ENCODE results near the gene CHML.

Gene CHML

DNA sequence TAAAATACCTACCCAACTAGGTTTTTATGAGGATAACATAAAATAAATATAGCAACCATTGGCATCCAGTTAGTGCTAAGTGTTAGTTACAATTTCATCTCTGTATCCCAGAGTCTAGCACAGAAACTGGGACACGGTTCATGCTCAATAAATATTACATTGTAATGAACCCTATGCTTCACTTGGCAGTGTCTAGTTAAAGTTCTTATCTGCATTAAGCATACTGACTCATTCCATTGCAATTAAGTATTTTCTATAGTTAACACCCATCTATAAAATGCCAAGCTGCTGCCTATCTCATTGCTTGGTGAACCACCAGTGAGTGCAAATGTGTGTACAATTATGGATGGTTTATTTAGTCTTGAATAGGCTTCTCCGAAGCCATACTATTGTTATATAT, 15.2 kb downstream of the CHML start:
- Histone ChIP-seq H3K9me3 (ENCODE audit: low read depth, low read length) (no peaks in the 10 kb centered on the region), H3K4me3 (no peak overlapping the region), H3K27ac (no peak overlapping the region), H3K9ac (ENCODE audit: insufficient read length) (no peak overlapping the region), H3K36me3 (ENCODE audit: insufficient read depth, low read length) (peaks cover 13% of the 10 kb centered on the region; the same call in 1 of the 2 replicates)
- DNase-seq (ENCODE audit: low read depth, low spot score), result no peak
- TF ChIP-seq FOXP2 (optimal IDR thresholded peaks at IDR 0.05; ENCODE audit: control extremely low read depth, extremely low read length, insufficient read depth), result no peak
- TF ChIP-seq EZH2 (IDR thresholded peaks at IDR 0.05), result no peak
- no peak for TF ChIP-seq POLR2AphosphoS5 (IDR thresholded peaks at IDR 0.05; ENCODE audit: borderline replicate concordance, low read depth, low read length)

DNA sequence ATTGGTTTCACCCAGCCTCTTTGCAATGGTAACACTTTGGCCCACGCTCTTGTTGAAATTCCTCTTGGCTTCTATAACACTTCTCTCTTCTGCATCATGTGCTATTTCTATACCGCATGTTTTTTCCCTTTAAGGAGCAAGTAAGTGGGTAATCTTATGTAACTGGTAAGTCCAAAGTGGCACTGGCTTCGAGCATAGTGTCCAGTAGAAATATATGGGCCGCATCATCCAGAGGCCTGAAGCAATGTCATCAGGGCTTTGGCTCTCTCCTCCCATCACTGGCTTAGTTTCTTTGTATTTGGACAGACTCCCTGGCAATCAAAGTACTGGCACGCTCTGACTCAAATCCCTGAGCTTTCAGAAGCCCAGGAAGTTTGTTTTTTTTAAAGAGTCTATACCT, 17.5 kb downstream of the CHML start:
- TF ChIP-seq FOXP2 (optimal IDR thresholded peaks at IDR 0.05; ENCODE audit: control extremely low read depth, extremely low read length, insufficient read depth) (no peak), EZH2 (IDR thresholded peaks at IDR 0.05) (no peak), POLR2AphosphoS5 (IDR thresholded peaks at IDR 0.05; ENCODE audit: borderline replicate concordance, low read depth, low read length) (no peak)
- H3K4me3 ChIP-seq, result no peak overlapping the region

DNA sequence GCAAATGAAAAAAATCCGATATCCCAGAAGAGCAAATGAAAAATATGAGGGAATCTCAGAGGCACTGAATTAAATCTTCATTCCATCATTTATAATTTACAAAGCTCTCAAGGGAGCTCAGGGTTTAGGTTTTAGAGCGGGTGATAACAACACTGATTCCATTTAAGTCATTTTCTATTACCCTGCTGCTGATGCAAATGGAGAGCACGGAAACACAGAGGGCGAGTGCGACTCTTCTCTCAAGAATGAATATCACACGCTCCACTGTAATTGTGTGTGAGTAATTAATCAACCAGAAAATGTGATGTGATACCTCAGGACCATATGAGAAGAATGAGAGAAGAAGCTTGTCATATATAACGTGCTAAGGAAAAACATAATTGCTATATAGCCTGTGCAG, 22.7 kb downstream of the CHML start:
- no peak overlapping the region for H3K9ac ChIP-seq (ENCODE audit: insufficient read length)
- peaks cover 4% of the 10 kb centered on the region; the same call in 1 of the 2 replicates for H3K36me3 ChIP-seq (ENCODE audit: insufficient read depth, low read length)
- TF ChIP-seq POLR2AphosphoS5 (IDR thresholded peaks at IDR 0.05; ENCODE audit: borderline replicate concordance, low read depth, low read length) (no peak), EZH2 (IDR thresholded peaks at IDR 0.05) (no peak), FOXP2 (optimal IDR thresholded peaks at IDR 0.05; ENCODE audit: control extremely low read depth, extremely low read length, insufficient read depth) (no peak)
- H3K9me3 ChIP-seq (ENCODE audit: low read depth, low read length), result no peaks in the 10 kb centered on the region
- no peak for DNase-seq (ENCODE audit: low read depth, low spot score)
- no peak overlapping the region for H3K4me3 ChIP-seq
- H3K27ac ChIP-seq, result no peak overlapping the region

More for the DNA sequence above, 17.5 kb downstream of the CHML start:
- DNase-seq (ENCODE audit: low read depth, low spot score), result no peak
- Histone ChIP-seq H3K9ac (ENCODE audit: insufficient read length) (no peak overlapping the region), H3K27ac (no peak overlapping the region), H3K36me3 (ENCODE audit: insufficient read depth, low read length) (peaks cover 6% of the 10 kb centered on the region; the same call in 1 of the 2 replicates), H3K9me3 (ENCODE audit: low read depth, low read length) (no peaks in the 10 kb centered on the region)

DNA sequence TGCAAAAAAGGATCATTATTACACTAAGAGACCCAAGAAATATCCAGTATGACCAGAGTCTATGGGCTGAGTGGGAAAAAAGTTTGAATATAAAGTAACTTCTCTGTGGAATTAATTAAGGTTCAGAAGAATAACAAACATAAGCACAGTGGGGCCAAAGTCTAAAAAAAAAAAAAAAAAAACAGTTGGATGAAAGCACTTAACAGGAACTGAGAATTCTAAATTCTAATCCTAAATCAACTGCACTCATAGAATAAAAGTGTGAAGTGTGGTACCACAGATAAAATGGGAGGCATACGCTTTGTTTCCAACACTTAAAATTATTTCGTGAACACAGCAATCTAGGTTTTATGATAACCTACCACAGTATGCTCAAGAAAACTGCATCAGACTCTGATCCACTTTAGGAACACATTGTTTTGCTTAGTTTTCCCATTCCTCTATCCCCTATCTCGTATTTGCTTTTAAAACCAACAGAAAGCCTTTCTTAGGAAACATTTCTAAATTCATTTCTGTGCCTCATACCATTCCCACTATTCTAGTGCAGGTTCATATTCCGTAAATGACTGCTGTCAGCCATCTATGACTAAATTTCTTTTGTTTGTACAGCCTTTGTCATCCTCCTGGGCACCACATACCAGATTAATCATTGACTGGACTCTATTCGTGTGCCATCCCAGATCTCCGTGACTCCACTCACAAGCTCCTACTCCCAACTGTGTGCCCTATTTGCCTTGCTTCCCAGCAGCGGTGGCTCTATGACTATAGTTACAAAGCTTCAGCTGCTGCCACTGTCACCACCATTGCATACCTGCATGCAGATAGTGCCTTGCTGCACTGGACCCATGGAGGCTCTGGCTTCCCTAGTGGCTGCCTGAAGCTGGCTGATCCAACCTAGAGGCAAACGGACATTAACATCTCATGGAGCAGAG, 24.9 kb downstream of the CHML start:
- H3K9ac ChIP-seq (ENCODE audit: insufficient read length), result no peak overlapping the region
- no peaks in the 10 kb centered on the region; the same call in 1 of the 2 replicates for H3K36me3 ChIP-seq (ENCODE audit: insufficient read depth, low read length)
- H3K4me3 ChIP-seq, result no peak overlapping the region
- no peak for DNase-seq (ENCODE audit: low read depth, low spot score)
- H3K27ac ChIP-seq, result no peak overlapping the region
- TF ChIP-seq FOXP2 (optimal IDR thresholded peaks at IDR 0.05; ENCODE audit: control extremely low read depth, extremely low read length, insufficient read depth) (no peak), EZH2 (IDR thresholded peaks at IDR 0.05) (no peak), POLR2AphosphoS5 (IDR thresholded peaks at IDR 0.05; ENCODE audit: borderline replicate concordance, low read depth, low read length) (no peak)
- no peaks in the 10 kb centered on the region for H3K9me3 ChIP-seq (ENCODE audit: low read depth, low read length)

DNA sequence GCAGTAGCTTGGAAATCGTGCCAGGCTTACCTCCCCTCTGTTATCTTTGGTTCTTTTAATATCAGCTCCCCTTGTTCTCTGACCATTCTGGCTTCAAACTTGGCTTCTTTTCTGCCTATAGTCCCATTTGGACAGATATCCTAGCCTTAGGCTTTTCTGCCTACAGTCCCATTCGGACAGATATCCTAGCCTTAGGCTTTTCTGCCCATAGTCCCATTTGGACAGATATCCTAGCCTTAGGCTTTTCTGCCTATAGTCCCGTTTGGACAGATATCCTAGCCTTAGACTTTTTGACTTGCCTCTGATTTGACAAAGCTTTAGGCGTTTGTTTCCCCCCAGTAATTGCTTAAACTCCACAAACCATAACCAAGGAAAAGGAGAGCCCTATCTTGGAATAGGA, 25.6 kb downstream of the CHML start:
- DNase-seq (ENCODE audit: low read depth, low spot score), result no peak
- 0 out of 2 replicates have a peak overlapping the region, but pooled peaks have one; percentile 13 for H3K27ac ChIP-seq

DNA sequence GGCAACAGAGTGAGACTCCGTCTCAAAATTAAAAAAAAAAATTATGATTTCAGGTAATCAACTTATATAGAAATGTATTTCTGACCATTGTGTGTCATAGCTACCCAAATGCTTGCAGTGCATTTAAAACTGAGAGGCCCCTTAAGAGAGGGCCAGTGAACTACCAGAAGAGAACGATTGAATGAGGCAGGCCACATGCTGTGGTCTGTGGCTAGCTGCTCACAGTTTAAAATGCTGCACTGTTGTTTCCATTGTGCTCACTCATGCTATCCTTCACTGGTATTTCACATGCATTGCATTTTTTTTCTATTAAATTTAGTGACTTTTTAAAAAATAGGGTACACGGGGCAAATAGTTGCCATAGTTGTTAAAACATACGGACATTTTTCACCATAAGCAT, 26.0 kb downstream of the CHML start:
- Histone ChIP-seq H3K4me3 (no peak overlapping the region), H3K9me3 (ENCODE audit: low read depth, low read length) (no peaks in the 10 kb centered on the region), H3K27ac (0 out of 2 replicates have a peak overlapping the region, but pooled peaks have one; percentile 13), H3K9ac (ENCODE audit: insufficient read length) (no peak overlapping the region), H3K36me3 (ENCODE audit: insufficient read depth, low read length) (no peaks in the 10 kb centered on the region; the same call in 1 of the 2 replicates)
- no peak for DNase-seq (ENCODE audit: low read depth, low spot score)
- TF ChIP-seq EZH2 (IDR thresholded peaks at IDR 0.05), result no peak
- no peak for TF ChIP-seq POLR2AphosphoS5 (IDR thresholded peaks at IDR 0.05; ENCODE audit: borderline replicate concordance, low read depth, low read length)
- TF ChIP-seq FOXP2 (optimal IDR thresholded peaks at IDR 0.05; ENCODE audit: control extremely low read depth, extremely low read length, insufficient read depth), result no peak

More for the DNA sequence above, 25.6 kb downstream of the CHML start:
- H3K36me3 ChIP-seq (ENCODE audit: insufficient read depth, low read length), result no peaks in the 10 kb centered on the region; the same call in 1 of the 2 replicates
- H3K9ac ChIP-seq (ENCODE audit: insufficient read length), result no peak overlapping the region
- TF ChIP-seq POLR2AphosphoS5 (IDR thresholded peaks at IDR 0.05; ENCODE audit: borderline replicate concordance, low read depth, low read length), result no peak
- TF ChIP-seq FOXP2 (optimal IDR thresholded peaks at IDR 0.05; ENCODE audit: control extremely low read depth, extremely low read length, insufficient read depth), result no peak
- no peak for TF ChIP-seq EZH2 (IDR thresholded peaks at IDR 0.05)
- H3K4me3 ChIP-seq, result no peak overlapping the region
- H3K9me3 ChIP-seq (ENCODE audit: low read depth, low read length), result no peaks in the 10 kb centered on the region

DNA sequence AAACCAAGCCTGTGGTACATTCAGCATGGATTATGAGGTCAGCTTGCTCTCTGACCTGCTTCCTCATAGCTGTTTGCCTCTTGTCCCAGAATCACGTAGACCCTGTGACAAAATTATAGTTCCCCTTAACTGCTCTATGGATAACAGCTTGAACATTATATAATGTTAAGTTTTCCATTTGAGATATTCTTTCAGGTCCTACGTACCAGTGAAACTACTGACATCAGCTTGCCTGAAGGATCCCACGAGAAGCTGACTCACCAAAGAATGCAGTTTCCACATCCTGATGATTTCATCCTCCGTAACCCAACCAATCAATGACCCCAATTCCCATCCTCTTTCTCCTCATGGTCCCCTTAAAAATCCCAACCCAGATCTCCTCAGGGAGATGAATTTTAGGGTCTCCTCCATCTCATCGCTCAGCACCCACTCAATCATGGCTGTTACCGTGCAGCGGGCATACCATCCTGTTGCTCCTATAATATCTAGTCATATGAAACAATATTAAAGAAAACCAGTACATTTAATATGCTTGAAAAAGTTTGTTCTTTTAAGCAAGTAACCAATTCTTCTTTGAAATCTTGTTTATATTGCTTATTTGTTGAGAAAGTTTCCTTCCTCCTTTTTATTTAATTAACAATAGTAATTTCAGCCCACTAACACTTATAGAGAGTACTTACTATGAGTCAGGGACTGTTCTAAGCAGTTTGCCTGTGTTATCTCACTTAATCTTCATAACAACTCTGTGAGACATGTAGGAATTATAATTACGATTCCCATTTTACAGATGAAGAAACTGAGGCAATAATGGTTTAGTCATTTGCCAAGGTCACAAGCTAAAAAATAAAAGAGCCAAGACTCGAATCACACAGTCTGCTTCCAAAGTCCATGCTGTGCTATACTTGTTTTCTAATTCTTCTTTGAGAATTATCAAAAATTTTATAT, 27.4 kb downstream of the CHML start:
- TF ChIP-seq FOXP2 (optimal IDR thresholded peaks at IDR 0.05; ENCODE audit: control extremely low read depth, extremely low read length, insufficient read depth), result no peak
- no peak for TF ChIP-seq POLR2AphosphoS5 (IDR thresholded peaks at IDR 0.05; ENCODE audit: borderline replicate concordance, low read depth, low read length)
- TF ChIP-seq EZH2 (IDR thresholded peaks at IDR 0.05), result no peak
- no peak overlapping the region for H3K9ac ChIP-seq (ENCODE audit: insufficient read length)

More for the DNA sequence above, 27.4 kb downstream of the CHML start:
- Histone ChIP-seq H3K4me3 (no peak overlapping the region), H3K9me3 (ENCODE audit: low read depth, low read length) (no peaks in the 10 kb centered on the region), H3K36me3 (ENCODE audit: insufficient read depth, low read length) (no peaks in the 10 kb centered on the region; the same call in 1 of the 2 replicates), H3K27ac (peak overlapping the region; percentile 39; the same call in 1 of the 2 replicates)
- DNase-seq (ENCODE audit: low read depth, low spot score), result no peak

Data from SK-N-MC (cell line).